Jurkat, Clone E6-1 (cell line): ENCODE data around the gene PHLDB3.

Experiments
- DNase-seq: peaks from one replicate; pipeline ENCODE4 v3.0.0-alpha.2; 2011; ENCODE audit warnings: low read depth, low spot score
- H3K4me3 ChIP-seq: 2 replicates; pipeline ENCODE4 v1.5.1; 2011; ENCODE audit warnings: mild to moderate bottlenecking, low read length, control low read depth, moderate library complexity

PHLDB3 gene

GRCh38 chr19:43502419-43502976 is 2.0 kb downstream of the PHLDB3 start:
- no peak overlapping the region for H3K4me3 ChIP-seq
- no peak for DNase-seq

GRCh38 chr19:43501661-43502418 is 2.7 kb downstream of the PHLDB3 start:
- H3K4me3 ChIP-seq, result no peak overlapping the region
- DNase-seq, result no peak

- no peak for DNase-seq
- H3K4me3 ChIP-seq, result no peak overlapping the region
Measured at GRCh38 chr19:43499042-43499441, 5.5 kb downstream of the PHLDB3 start.

DNA sequence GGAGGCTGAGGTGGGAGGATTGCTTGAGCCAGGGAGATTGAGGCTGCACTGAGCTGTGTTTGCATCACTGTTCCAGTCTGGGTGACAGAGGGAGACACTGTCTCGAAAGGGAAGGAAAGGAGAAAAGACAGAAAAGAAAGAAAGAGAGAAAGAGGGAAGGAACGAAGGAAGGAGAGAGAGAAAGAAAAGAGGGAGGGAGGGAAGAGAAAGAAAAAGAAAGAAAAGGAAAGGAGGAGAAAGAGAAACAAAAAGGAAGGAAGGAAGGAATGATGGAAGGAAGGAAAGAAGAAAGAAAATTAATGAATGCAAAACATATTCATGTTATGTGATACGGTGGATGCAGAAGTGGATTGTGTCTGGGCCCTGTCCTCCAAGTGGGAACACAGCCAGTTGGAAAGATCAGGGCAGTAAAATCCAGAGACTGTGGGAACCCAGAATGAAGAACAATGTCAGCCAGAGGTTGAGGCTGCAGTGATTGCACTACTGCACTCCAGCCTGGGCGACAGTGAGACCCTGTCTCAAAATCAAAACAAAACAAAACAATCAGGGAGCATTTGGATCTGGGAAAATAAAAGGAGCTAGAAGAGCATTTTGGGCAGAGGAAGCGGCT is 6.2 kb downstream of the PHLDB3 start:
- H3K4me3 ChIP-seq, result no peak overlapping the region
- no peak for DNase-seq

DNA sequence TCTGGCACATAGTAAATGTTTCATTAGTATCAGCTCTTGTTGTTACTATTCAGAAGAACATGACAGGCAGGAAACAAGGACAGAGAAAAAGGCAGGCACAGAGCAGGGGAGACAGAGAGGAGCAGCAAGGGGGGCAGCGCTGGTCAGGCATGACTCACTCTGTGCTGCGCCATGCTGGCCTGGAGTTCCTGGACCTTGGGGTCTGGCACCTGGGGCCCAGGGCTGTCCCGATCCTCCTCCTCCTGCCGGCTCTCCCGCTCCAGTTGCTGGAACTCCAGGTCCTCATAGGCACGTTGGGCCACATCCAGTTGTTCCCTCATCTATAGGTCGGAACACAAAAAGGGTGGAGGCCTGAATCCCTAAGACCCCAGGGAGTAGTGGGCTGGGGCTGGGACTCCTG is 7.6 kb downstream of the PHLDB3 start:
- H3K4me3 ChIP-seq, result no peak overlapping the region
- no peak for DNase-seq

DNA sequence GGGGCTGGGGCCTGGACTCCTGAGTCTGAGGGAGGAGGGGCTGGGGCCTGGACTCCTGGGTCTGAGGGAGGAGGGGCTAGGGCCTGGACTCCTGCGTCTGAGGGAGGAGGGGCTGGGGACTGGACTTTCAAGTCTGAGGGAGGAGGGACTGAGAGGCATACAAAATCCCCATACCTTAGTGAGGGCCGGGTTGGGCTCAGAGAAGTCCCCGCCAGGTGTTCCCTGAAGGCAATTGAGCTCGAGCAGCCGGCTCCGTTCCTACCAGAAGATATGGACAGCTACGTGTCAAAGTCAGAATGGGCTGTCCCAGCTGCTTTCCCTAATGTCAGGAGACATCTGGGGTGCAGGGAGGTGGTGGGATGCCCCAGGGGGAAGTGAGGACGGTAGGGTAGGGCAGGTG is 9.5 kb downstream of the PHLDB3 start:
- DNase-seq, result no peak
- H3K4me3 ChIP-seq, result no peak overlapping the region

DNA sequence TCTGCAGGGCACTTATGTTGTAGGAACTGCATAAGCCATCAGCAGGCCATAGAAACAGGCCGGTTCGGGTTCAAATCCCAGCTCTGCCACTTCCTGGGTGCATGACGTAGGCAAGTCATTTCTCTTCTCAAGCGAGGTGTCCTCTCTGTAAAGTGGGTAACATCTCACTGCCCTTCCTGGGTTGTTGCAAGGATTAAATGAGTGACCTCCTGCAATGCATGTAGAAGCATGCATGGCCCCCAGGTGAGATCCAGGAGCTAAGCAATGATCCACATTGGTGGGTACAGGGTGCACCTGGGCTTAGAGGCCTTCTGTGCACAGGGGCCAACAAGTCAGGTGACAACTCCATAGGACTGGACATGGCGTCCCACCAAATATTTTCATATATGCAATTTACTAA is 13.8 kb downstream of the PHLDB3 start:
- no peak for DNase-seq
- no peak overlapping the region for H3K4me3 ChIP-seq

DNA sequence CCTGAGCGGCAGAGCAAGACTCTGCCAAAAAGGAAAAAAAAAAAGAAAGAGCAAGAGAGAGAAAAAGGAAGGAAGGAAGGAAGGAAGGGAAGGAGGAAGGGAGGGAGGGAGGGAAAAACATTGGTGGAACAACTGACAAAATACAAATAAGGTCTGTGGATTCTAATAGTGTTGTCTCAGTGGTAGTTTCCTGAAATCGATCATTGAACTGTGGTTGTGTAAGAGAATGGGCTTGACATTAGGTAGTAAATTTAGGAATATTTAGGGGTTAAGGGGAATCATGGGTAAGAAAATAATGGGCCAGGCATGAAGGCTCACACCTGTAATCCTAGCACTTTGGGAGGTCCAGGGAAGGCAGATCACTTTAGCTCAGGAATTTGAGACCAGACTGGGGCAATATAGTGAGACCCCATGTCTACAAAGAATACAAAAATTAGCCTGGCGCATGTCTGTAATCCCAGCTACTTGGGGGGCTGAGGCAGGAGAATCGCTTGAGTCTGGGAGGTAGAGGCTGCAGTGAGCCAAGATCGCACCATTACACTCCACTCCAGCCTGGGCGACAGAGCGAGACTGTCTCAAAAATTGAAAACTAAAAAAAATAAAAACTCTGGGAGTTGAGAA is 14.5 kb downstream of the PHLDB3 start:
- no peak overlapping the region for H3K4me3 ChIP-seq
- DNase-seq, result no peak

DNA sequence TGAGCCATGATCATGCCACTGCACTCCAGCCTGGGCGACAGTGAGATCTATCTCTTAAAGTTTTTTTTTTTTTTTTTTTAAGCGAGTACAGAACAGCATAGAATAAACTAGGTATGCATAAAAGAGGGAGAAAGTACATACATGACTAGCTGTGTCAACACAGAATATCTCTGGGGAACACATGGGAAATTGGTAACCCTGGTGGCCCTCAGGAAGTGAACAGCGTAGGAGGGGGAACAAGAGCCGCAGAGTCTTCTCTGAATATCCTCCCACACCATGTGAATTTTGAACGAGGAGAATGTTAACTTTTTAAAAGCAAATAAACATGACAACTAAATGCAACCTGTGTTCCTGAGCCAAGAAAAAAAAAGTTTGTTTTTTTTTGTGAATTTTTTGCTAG is 15.2 kb downstream of the PHLDB3 start:
- DNase-seq, result no peak
- H3K4me3 ChIP-seq, result no peak overlapping the region

GRCh38 chr19:43488179-43488578 is 16.4 kb downstream of the PHLDB3 start:
- H3K4me3 ChIP-seq, result no peak overlapping the region
- DNase-seq, result no peak

- DNase-seq, result no peak
- no peak overlapping the region for H3K4me3 ChIP-seq
Measured at GRCh38 chr19:43486412-43486811, 18.1 kb downstream of the PHLDB3 start.

DNA sequence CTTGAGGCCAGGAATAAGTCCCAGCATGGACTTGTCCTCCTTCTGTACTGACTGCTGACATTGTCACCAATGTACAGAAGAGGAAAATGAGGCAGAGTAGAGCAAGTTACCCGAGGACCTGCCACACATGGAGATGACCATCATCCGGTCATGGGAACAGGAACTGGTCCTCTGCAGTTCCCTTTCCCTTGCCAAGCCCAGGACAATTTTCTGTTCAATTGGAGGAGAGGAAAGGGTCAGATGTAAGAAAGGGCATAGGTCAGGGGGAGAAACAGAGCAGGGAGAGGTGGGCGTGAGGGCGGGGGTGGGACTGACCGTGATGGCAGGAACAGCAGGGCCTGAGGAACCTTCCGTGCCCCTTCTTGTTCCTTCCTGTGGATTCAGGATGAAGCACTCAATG is 18.6 kb downstream of the PHLDB3 start:
- DNase-seq, result no peak
- H3K4me3 ChIP-seq, result no peak overlapping the region

- no peak overlapping the region for H3K4me3 ChIP-seq
- no peak for DNase-seq
Measured at GRCh38 chr19:43483281-43483680, 21.3 kb downstream of the PHLDB3 start.

DNA sequence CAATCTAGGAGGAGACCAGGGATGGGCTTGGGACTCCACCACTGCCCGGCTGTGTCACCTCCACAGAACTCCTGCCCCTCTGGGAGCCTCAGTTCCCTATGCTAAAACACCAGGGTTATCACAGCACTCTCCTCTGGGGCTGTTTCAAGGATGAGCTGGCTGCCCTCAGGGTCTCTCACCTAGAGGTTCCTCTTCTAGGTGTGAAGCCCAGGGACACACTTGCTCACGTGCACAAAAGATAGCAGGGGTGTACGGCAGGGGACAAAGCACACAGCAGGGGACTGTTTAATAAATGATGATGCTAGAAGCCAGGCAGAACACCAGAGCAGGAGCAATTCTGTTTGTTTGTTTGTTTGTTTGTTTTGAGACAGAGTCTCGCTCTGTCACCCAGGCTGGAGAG is 22.4 kb downstream of the PHLDB3 start:
- no peak for DNase-seq
- H3K4me3 ChIP-seq, result no peak overlapping the region

- no peak overlapping the region for H3K4me3 ChIP-seq
- DNase-seq, result no peak
Measured at GRCh38 chr19:43481701-43482100, 22.8 kb downstream of the PHLDB3 start.

- no peak overlapping the region for H3K4me3 ChIP-seq
- DNase-seq, result no peak
Measured at GRCh38 chr19:43480574-43480973, 24.0 kb downstream of the PHLDB3 start.

GRCh38 chr19:43479961-43480561 is 24.5 kb downstream of the PHLDB3 start:
- DNase-seq, result no peak
- no peak overlapping the region for H3K4me3 ChIP-seq

DNA sequence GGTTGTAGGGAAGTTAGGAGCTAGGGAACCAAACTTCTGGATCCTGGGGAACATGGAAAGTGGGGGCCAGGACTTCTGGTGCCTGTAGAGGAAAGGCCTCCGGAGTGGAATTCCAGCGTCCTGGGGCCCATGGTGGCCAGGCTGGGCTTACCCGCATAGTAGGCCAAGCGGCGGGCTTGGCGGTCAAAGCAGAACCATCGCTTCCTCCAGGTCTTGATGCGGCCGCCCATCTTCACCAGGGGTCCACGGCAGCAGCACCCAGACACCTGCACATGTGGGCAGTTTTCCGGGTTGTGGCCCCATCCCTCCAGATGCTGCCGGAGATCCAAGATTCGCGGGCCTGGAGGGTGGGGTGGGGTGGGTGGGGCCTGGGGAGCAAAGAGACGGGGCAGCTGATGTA is 25.3 kb downstream of the PHLDB3 start:
- H3K4me3 ChIP-seq, result no peak overlapping the region
- no peak for DNase-seq

DNA sequence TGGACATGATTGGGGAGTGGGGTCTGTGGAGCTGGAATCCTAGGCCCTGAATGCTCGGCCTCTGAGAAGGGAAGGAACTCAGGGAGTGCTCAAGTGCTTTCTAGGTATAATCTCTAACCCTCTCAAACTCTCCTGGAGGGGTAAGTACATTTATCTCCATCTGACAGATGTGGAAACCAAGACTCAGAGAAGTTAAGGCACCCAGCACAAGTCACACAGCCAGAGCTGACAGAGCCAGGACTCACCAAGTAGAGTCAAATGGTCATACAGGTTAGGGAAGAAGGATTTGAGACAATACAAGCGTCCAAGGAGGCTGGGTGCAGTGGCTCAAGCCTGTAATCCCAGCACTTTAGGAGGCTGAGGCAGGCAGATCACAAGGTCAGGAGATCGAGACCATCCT is 26.2 kb downstream of the PHLDB3 start:
- DNase-seq, result no peak
- H3K4me3 ChIP-seq, result no peak overlapping the region

DNA sequence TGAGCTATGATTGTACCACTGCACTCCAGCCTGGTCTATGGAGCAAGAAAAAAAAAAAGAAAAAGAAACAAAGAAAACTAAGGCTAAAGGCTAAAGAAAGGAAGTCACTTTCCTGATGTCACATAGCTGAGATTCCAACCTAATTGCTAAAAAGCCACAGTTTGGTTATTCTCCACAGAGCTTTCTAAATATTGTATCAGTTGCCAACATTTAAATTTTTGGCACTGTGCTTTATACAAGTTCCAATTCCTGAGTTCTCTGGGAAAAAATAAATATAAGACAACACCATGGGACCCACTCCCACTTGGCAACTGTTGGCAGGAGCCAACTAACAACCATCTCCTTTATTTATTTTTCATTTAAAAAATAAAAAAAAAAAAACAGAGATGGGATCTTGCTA is 27.9 kb downstream of the PHLDB3 start:
- DNase-seq, result no peak
- H3K4me3 ChIP-seq, result no peak overlapping the region
